Inflammatory macrophage treated with lipopolysaccharide for 4 hours (primary cell): ENCODE measurements around the gene PCDHGA10.
"Not testable (repeated sequence)": the region's sequence is repeated elsewhere in the genome, so short reads cannot be mapped to it uniquely, and the experiment has no call there.

Experiments used
- DNase-seq: peaks from one replicate; pipeline ENCODE4 v3.0.0-alpha.2; 2020

PCDHGA10 gene

GRCh38 chr5:141412854-141413539 lies at the start of gene PCDHGA10:
Gene PCDHGA10 (plus strand): TSS chr5:141412987. CDS start chr5:141413176, 189 bp downstream.
- DNase-seq: peak; percentile 68

- DNase-seq: no peak
These were observed 48.7 kb upstream of the PCDHGA10 start, which contains the start of gene PCDHGA5 for GRCh38 chr5:141363952-141364660. Gene PCDHGA5 (plus strand): TSS chr5:141364162. CDS start chr5:141364331, 169 bp downstream.

- no peak for DNase-seq
These were observed 46.5 kb upstream of the PCDHGA10 start for GRCh38 chr5:141366016-141366896.

GRCh38 chr5:141369994-141370848 lies 42.6 kb upstream of the PCDHGA10 start, which contains the start of gene PCDHGB3:
Gene PCDHGB3 (plus strand): TSS chr5:141370242. CDS start chr5:141370395, 153 bp downstream.
- DNase-seq: no peak

GRCh38 chr5:141371572-141372475 lies 41.0 kb upstream of the PCDHGA10 start:
- no peak for DNase-seq

GRCh38 chr5:141373673-141374317 lies 39.0 kb upstream of the PCDHGA10 start, which contains the start of gene PCDHGA6:
Gene PCDHGA6 (plus strand): TSS chr5:141373891. CDS start chr5:141374084, 193 bp downstream.
- no peak for DNase-seq

GRCh38 chr5:141374627-141375026 lies 38.2 kb upstream of the PCDHGA10 start:
- no peak for DNase-seq

- not testable (repeated sequence) for DNase-seq
These were observed 37.2 kb upstream of the PCDHGA10 start for GRCh38 chr5:141375444-141376155.

- DNase-seq: no peak
These were observed 30.1 kb upstream of the PCDHGA10 start, which contains the start of gene PCDHGA7 for GRCh38 chr5:141382469-141383294. Gene PCDHGA7 (plus strand): TSS chr5:141382742. CDS start chr5:141382900, 158 bp downstream.

- DNase-seq: no peak
These were observed 29.4 kb upstream of the PCDHGA10 start for GRCh38 chr5:141383345-141383744.

GRCh38 chr5:141384471-141385267 lies 28.1 kb upstream of the PCDHGA10 start:
- no peak for DNase-seq

GRCh38 chr5:141387557-141388311 lies 25.1 kb upstream of the PCDHGA10 start, which contains the start of gene PCDHGB4:
Gene PCDHGB4 (plus strand): TSS chr5:141387698. CDS start chr5:141387885, 187 bp downstream.
- peak; percentile 22 for DNase-seq

- no peak for DNase-seq
These were observed 24.1 kb upstream of the PCDHGA10 start for GRCh38 chr5:141388661-141389060.

GRCh38 chr5:141389153-141390042 lies 23.4 kb upstream of the PCDHGA10 start:
- DNase-seq: no peak

- no peak for DNase-seq
These were observed 20.2 kb upstream of the PCDHGA10 start, which contains the start of gene PCDHGA8 for GRCh38 chr5:141392429-141393198. Gene PCDHGA8 (plus strand): TSS chr5:141392633. CDS start chr5:141392814, 181 bp downstream.
